ENCODE results near the gene ERGIC1. TPM values are rescaled to one million over a fixed set of nuclear protein-coding genes. Genes with fewer than 3 reads are reported as not detected.

Gene ERGIC1
- total RNA-seq, 4 donors from 2014 or later, result 54.4 to 108 (median 88.0) TPM

DNA sequence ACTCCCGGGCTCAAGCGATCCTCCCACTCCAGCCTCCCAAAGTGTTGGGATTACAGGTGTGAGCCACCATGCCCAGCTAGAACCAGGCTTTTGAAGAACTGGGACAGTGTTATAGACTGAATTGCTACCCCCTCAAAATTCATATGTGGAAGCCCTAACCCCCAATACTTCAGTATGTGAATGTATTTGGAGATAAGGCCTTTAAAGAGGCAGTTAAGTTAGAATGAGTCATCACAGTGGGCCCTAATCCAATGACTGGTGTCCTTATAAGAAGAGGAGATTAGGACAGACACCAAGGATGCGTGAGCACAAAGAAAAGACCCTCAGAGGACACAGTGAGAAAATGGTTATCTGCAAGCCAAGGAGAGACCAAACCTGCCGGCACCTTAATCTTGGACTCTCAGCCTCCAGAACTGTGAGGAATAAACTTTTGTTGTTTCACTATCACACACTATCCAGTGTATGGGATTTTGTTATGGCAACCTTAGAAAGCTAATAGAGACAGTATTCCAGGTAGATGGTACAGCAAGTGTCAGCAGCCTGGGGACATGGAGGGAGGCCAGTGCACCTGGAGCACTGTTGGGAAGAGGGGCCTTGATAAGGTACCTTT lies 31.4 kb upstream of the ERGIC1 start:
- Histone ChIP-seq H3K4me3 (no peak overlapping the region), H3K4me1 (peaks cover 0 to 5% of the 10 kb centered on the region in 2 donors), H3K27me3 (no peaks in the 10 kb centered on the region), H3K27ac (no peak overlapping the region), H3K9me3 (no peaks in the 10 kb centered on the region), H3K36me3 (no peaks in the 10 kb centered on the region)
- TF ChIP-seq, protein P1, sequence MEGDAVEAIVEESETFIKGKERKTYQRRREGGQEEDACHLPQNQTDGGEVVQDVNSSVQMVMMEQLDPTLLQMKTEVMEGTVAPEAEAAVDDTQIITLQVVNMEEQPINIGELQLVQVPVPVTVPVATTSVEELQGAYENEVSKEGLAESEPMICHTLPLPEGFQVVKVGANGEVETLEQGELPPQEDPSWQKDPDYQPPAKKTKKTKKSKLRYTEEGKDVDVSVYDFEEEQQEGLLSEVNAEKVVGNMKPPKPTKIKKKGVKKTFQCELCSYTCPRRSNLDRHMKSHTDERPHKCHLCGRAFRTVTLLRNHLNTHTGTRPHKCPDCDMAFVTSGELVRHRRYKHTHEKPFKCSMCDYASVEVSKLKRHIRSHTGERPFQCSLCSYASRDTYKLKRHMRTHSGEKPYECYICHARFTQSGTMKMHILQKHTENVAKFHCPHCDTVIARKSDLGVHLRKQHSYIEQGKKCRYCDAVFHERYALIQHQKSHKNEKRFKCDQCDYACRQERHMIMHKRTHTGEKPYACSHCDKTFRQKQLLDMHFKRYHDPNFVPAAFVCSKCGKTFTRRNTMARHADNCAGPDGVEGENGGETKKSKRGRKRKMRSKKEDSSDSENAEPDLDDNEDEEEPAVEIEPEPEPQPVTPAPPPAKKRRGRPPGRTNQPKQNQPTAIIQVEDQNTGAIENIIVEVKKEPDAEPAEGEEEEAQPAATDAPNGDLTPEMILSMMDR (IDR thresholded peaks at IDR 0.05 in 4 of 5, conservative IDR thresholded peaks at IDR 0.05 in 1 of 5), result no peak
- TF ChIP-seq POLR2A (IDR thresholded peaks at IDR 0.05), result no peak
- in situ Hi-C loops (cut with MboI; ENCODE audit: low sequenced_read_pairs in 4 of 4) (no loop called here), intact Hi-C loops (cut with DNase I; ENCODE audit: low total_unique reads) (no loop called here)
- DNase-seq, result no peak
- no peak for ATAC-seq

DNA sequence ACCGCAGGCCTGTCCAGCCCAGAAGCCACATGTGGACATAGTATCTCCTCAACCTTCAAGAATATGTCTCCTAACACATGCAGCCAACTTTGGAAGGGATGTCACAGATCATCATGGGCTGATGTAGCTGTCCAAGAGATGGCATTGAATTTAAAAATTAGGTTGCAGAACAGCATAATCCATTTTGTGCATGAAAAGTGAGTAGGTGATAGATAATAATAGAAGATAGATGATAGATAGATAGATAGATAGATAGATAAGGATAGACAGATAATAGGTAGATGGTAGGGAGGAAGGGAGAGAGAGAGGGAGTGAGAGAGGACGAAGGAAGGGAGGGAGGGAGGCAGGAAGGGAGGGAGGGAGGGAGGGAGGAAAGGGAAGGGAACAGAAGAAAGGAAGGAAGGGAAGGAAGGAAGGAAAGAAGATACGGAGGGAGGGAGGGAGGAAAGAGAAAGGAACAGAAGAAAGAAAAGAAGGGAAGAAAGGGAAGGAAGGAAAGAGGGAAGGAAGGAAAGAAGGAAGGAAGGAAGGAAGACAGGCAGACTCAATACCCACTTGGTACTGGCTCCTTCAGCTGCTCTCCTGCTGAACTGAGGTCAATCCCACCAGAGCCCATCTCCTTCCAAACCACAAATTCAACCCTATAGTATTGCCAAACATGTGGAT lies 28.9 kb upstream of the ERGIC1 start:
- TF ChIP-seq, protein P1 (IDR thresholded peaks at IDR 0.05 in 4 of 5, conservative IDR thresholded peaks at IDR 0.05 in 1 of 5), result no peak
- no peak for TF ChIP-seq POLR2A (IDR thresholded peaks at IDR 0.05)
- Histone ChIP-seq H3K36me3 (no peaks in the 10 kb centered on the region), H3K9me3 (no peaks in the 10 kb centered on the region), H3K4me3 (no peak overlapping the region), H3K27ac (no peak overlapping the region), H3K4me1 (no peaks in the 10 kb centered on the region), H3K27me3 (no peaks in the 10 kb centered on the region)
- DNase-seq, result no peak
- in situ Hi-C loops (cut with MboI; ENCODE audit: low sequenced_read_pairs in 4 of 4), result no loop called here
- intact Hi-C loops (cut with DNase I; ENCODE audit: low total_unique reads), result no loop called here
- ATAC-seq, result no peak

DNA sequence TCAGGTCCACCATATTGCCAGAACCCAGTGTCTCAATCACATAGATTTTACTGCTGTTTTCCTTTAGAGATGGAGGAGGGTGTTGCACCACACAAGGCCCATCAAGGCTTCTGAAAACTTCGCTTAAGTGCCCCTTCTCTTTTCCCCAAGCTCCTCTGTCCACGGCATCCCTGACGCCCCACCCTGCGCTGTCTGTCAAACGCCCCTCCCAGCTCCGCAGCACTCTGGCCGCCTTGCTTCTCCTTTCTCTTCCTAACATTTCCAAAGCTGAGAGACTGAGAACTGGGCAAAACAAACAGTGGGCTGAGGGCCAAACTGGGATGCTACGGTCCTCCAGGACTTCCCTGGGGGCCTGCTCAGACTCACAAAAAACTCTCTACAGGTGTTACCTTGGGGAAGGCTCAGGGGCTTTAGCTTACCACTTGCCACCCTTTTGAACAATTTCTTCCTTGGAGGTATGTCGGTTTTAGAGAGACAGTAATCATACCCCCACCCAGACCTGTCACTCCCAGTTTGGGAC lies 28.3 kb upstream of the ERGIC1 start:
- in situ Hi-C loops (cut with MboI; ENCODE audit: low sequenced_read_pairs in 4 of 4), result no loop called here

DNA sequence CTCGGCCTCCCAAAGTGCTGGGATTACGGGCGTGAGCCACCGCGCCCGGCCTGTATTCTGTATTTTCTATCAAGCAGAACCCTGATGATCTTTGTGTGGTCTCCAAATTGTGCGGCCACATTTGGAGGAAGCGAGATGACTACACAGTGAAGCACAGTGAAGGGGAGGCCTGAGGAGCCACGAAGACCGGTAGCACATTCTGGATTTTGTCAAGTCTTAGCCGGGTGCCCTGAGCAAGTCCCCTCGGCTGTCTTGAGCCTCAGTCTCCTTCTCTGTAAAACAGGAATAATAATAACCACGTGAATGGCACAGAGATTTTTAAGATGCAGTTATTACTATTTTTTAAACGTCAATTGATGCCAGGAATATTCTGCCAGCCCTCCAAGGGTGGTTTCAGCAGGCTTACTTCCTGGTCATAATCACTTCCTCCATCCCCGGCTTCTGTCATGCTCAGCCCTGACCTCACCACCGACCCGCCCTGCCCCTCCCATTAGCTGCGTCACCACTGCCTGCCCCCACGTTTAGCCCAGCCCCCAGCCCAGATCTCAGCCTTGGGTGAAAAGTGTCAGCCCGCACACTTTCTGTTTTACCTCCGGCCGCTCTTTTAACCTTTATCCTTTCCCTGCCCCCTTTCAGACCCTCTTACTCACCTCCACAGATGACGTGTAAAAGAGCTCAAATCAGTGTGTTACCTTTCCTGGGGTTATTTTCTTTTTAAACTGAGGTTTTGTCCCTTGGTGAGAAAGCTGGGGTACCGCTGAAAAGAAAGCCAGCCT lies 27.0 kb upstream of the ERGIC1 start:
- TF ChIP-seq, protein P1 (IDR thresholded peaks at IDR 0.05 in 4 of 5, conservative IDR thresholded peaks at IDR 0.05 in 1 of 5), result no peak
- TF ChIP-seq POLR2A (IDR thresholded peaks at IDR 0.05), result peak; percentile 56 to 82
- ATAC-seq (peak; percentile 76 to 87), DNase-seq (peak; percentile 71 to 75)
- Histone ChIP-seq H3K27me3 (no peaks in the 10 kb centered on the region), H3K4me1 (no peaks in the 10 kb centered on the region), H3K9me3 (no peaks in the 10 kb centered on the region), H3K36me3 (no peaks in the 10 kb centered on the region), H3K4me3 (peak overlapping the region in 2 of 4 donors; percentile 31 to 34), H3K27ac (peak overlapping the region; percentile 49 to 77 (median 62))
- in situ Hi-C loops (cut with MboI; ENCODE audit: low sequenced_read_pairs in 4 of 4), result no loop called here
- intact Hi-C loops (cut with DNase I; ENCODE audit: low total_unique reads), result no loop called here

More for the DNA sequence above, 28.3 kb upstream of the ERGIC1 start:
- DNase-seq, result no peak
- Histone ChIP-seq H3K4me3 (no peak overlapping the region), H3K27ac (peak overlapping the region in 3 of 4 donors; percentile 2 to 50 (median 30)), H3K4me1 (no peaks in the 10 kb centered on the region), H3K9me3 (no peaks in the 10 kb centered on the region), H3K27me3 (no peaks in the 10 kb centered on the region), H3K36me3 (no peaks in the 10 kb centered on the region)
- no peak for ATAC-seq
- TF ChIP-seq POLR2A (IDR thresholded peaks at IDR 0.05), result no peak
- TF ChIP-seq, protein P1 (IDR thresholded peaks at IDR 0.05 in 4 of 5, conservative IDR thresholded peaks at IDR 0.05 in 1 of 5), result no peak
- intact Hi-C loops (cut with DNase I; ENCODE audit: low total_unique reads), result no loop called here
